GM19025 (cell line): ENCODE data around the gene INTU.

Experiments
- ATAC-seq: cut with Tn5 transposase; IDR thresholded peaks from one replicate; pipeline ENCODE4 v1.9.1; 2021; ENCODE audit warnings: mild to moderate bottlenecking, low read depth, moderate library complexity; ENCODE audit not compliant: unreplicated experiment

The INTU gene

GRCh38 chr4:127737295-127737694, 104.5 kb downstream of the INTU start:
- ATAC-seq = no peak

DNA sequence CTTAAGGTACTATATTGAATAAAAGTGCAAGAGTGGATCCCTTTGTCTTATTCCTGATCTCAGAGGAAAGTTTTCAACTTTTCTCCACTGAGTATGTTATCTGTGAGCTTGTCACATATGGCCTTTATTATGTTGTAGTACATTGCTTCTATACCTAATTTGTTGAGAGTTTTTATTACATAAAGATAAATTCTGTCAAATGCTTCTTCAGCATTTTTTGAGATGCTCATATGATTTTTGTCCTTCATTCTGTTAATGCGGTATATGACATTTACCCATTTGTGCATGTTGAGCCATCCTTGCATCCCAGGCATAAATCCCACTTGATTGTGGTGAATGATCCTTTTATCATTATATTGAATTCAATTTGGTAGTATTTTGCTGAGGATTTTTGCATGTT, 108.5 kb downstream of the INTU start:
- ATAC-seq = no peak

DNA sequence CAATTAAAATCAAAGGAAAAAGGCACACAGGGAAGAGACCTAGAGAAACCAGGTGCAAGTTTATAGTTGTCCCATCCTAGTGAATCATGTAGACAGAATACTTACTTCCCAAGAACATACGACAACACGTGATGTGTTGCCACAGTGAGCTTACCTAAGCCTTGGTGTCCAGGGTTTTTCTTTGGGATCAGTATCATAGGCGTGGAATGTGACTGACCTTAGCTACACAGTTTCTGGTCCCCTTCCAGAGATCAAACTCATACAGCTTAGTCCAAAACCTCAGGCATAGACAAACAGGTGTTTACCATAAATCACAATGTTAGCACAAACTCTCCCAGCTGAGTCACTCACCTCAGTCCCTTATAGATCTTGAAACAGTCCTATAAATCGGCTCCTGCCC, 115.1 kb downstream of the INTU start:
- ATAC-seq = no peak

- ATAC-seq = no peak
Measured at GRCh38 chr4:127748957-127749356, 116.2 kb downstream of the INTU start.

DNA sequence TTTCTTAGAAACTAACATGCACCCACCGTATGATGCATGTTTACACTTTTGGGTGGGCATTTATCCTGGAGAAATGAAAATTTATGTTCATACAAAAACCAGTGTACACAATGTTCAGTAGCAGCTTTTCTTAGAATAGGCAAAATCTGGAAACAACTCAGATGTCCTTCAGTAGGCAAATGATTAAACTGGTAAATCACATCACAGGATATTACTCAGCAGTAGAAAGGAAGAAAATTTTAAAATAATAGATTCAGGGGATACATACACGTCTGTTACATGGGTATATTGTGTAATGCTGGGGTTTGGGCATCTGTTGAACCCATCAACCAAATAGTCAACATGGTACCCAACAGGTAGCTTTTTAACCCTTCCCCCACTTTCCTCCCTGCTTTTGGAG, 124.1 kb downstream of the INTU start:
- ATAC-seq = no peak

DNA sequence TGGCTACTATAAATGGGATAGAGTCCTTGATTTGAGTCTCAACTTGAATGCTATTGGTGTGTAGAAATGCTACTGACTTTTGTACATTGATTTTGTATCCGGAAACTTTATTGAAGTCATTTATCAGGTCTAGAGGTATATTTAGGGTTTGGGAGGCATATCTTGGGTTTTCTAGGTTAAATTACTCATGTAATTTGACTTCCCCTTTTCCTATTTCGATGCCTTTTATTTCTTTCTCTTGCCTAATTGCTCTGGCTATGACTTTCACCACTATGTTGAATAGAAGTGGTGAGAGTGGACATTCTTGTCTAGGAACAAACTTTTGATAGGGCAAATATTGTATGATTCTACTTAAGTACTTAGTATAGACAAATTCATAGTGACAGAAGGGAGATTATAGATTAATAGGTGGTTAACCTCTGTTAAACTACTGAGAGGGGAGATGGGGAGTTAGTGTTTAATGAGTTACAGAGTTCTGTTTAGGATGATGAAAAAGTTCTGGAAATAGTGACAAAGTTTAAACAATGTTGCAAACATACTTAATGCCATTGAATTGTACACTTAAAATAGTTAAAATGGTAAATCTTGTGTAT, 126.6 kb downstream of the INTU start:
- peak; percentile 74 for ATAC-seq

DNA sequence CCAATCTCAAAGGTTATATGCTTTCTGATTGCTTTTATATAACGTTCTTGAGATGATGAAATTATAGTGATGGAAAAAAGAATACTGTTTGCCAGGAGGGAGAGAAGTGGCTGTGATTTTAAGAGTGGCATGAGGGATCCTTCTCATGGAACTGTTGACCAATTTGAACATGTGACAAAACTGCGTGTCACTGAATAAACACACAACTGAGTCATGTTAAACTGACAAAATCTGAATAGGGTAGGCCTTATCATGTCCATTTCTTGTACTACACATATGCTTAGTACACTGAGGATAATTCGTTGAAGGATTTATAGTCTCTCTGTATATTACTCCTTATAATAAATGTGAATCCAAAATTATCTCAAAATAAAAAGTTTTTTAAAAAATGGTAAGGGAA, 127.1 kb downstream of the INTU start:
- no peak for ATAC-seq

DNA sequence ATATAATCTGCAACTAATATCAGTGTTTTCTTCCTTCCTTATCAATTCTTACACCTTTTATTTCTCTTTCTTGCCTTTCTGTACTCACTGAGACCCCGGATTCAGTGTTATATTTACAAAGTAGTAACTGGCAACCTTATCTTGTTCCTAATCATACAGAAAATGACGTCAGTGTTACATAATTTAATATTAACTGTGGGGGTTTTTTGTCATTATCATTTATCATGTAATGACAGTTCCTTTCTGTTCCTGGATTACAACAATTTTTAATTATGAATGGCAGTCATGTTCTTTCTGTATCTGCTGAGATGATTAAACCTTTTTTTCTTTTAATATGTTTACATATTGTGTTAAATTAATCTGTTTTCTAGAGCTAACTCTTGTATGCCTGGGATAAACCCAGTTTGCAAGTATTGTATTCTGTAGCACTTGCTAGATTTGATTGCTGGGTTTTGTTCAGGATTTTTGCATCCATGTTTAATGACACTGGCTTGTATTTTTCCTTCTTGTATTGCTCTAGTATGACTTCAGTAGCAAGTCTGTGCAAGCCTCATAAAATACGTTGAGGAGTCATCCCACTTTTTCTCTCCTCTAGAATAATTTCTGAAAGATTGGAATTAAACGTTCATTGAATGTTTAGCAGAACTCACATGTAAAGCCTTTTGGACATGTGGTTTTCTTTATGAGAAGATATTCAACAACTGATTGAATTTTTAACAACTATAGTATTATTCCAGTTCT, 138.9 kb downstream of the INTU start:
- ATAC-seq = no peak

GRCh38 chr4:127772769-127773671, 140.3 kb downstream of the INTU start:
- no peak for ATAC-seq

DNA sequence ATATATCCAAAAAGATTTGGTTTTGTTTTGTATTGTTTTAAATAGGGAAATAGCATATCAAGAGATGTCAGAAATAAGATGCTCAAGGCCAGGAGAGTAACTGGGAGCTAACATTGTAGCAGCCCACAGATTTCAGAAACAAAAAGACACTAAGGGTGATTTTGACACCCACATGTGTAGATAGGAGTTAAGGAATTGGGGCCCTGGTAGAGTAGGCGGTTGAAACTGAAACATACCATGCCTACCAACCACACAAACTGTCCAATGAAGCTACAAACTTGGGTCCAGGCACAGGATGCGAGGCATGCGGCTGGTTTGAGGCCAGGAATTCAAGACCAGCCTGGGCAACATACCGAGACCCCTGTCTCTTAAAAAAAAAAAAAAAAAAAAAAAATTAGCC, 143.1 kb downstream of the INTU start:
- no peak for ATAC-seq
